HUDEP-2 (cell line): ENCODE data around the gene OTOP1.
"Not testable (repeated sequence)": the region's sequence is repeated elsewhere in the genome, so short reads cannot be mapped to it uniquely, and the experiment has no call there.

Experiments used
- DNase-seq, 76 experiments: peaks; one replicate each; lab custom pipeline; 2025; ENCODE audit not compliant: unreplicated experiment in 76 of 76; lab: John Stamatoyannopoulos, UW

OTOP1 gene, protein sequence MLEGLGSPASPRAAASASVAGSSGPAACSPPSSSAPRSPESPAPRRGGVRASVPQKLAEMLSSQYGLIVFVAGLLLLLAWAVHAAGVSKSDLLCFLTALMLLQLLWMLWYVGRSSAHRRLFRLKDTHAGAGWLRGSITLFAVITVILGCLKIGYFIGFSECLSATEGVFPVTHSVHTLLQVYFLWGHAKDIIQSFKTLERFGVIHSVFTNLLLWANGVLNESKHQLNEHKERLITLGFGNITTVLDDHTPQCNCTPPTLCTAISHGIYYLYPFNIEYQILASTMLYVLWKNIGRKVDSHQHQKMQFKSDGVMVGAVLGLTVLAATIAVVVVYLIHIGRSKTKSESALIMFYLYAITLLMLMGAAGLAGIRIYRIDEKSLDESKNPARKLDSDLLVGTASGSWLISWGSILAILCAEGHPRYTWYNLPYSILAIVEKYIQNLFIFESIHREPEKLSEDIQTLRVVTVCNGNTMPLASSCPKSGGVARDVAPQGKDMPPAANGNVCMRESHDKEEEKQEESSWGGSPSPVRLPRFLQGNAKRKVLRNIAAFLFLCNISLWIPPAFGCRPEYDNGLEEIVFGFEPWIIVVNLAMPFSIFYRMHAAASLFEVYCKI

DNA sequence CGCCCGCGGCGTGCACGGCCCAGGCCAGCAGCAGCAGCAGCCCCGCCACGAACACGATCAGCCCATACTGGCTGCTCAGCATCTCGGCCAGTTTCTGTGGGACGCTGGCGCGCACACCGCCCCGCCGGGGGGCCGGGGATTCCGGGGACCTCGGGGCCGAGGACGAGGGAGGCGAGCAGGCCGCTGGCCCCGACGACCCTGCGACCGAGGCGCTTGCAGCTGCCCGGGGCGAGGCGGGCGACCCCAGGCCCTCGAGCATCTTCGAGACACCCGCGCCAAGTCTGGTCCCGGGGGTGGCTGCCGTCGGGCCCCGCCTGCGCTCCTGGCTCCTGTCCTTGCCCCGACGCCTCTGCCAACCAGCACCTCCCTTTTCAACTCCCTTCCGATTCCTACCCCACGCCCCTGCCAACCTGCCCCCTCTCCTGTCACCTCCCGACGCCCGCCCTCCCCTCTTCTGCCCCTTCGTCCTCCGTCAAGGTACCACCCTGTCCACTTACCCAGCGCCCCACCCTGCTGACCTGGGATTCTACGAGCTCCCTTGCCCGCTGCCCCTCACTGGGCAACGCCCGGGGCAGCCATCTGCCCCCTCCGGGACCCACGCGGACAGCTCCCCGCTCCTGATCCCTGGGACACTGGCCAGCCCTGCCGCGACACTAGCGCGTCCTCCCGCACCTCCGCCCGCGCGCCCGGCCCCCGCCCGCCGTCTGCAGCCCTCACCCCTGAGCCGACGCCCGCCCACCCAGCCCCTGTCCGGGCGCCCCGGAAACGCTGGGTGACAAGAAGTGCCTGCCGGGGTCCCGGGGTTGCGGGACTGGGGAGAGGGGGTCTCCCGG is at the start of gene OTOP1:
TSS of gene OTOP1 (minus strand) at position 324 of the 833 bp plus-strand sequence. CDS start at position 259, 65 bp downstream.
- no peak for DNase-seq

DNA sequence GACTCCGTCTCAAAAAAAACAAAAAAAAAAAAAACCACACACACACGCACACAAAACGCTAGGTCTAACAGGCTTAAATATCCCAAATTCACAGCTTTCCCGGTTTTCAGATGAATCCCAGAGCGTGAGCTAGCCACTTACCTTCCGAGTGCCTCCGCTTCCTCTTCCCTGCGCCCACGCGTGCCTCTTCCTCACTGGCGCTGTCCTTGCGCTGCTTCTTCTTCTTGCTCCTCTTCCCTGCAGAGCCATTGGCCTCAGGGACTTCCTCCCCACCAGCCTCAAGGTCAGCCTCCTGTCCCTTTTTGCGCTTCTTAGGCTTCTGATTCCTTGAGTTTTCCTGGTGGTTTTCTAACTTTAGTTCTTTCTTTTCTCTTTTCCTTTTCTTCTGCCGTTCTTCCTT is 47.5 kb upstream of the OTOP1 start:
- DNase-seq = no peak

DNA sequence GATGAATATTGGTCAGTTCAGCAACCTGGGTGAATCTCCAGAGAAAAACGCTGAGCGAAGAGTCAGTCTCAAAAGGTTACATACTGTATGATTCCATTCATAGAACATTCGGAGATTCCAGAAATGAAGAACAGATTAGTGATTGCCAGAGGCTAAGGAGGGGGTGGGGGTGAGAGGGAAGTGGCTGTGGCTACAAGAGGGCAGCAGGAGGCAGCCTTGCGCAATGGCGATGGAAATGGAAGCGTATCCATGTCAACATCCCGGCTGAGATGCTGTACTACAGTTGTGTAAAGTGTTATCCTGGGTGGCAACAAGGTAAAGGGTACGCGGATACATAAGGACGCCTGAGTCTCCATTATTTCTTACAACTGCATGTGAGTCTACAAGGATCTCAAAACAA is 45.2 kb upstream of the OTOP1 start:
- no peak for DNase-seq

DNA sequence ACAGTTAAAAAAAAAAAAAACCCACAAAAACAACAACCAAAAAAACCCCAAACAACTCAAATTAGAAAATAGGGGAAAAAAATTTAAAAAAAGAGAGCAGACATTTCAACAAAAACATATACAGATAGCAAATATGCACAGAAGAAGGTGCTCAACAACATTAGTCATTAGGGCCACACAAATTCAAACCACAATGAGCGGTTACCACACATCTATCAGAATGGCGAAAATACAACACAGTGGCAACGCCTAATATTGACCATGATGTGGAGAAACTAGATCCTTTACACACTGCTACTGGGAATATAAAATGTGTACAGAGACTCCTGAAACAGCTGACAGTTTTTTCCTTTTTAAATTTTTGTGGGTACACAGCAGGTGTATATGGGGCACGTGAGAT is 43.8 kb upstream of the OTOP1 start:
- no peak for DNase-seq

DNA sequence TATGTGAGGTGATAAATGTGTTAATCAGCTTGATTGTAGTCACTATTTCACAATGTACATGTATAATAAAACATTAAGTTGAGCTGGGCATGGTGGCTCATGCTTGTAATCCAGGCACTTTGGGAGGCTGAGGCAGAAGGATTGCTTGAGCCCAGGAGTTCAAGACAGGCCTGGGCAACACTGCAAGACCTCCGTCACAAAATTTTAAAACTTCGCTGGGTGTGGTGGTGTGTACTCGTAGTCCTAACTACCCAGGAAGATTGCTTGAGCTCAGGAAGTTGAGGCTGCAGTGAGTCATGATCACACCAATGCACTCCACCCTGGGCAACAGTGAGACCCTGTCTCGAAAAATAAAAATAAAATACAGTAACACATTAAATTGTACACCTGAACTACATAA is 43.1 kb upstream of the OTOP1 start:
- DNase-seq = no peak

DNA sequence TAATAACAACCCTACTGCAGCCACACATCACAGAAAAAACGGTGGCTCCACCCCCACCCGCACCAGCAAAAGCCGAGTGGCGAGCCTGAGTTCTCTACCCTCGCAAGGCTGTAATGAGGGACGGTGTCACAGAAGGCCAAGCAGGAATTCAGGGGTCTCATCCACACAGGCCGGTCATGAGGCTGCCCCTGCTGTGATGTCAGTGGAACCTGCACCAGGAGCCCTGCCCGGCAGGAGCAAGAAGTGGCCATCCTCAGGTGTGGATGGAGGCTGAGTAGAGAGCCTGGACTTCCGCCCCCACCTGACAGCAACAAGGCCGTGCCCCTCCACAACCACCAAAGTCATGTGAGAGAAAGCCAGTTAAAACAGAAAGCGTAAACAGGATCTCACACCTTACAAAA is 42.6 kb upstream of the OTOP1 start:
- no peak for DNase-seq

DNA sequence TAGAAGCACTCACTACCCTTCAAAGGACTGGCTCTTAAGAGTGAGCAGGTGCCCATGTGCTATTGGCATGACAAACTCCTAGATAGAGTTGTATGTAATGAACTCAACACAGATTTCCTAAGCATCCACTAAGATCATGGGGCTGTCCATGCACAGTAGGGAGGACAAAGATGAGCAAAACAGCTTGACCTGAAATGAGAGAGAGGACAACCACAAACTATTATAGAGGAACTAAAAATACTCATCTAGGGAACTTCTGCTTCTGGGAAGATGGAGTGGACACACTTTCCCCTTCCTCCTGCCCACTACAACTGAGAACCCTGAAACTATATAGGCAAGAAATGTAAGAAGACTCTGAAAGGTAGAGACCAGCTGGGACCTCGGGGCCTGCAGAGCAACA is 42.0 kb upstream of the OTOP1 start:
- DNase-seq = no peak

DNA sequence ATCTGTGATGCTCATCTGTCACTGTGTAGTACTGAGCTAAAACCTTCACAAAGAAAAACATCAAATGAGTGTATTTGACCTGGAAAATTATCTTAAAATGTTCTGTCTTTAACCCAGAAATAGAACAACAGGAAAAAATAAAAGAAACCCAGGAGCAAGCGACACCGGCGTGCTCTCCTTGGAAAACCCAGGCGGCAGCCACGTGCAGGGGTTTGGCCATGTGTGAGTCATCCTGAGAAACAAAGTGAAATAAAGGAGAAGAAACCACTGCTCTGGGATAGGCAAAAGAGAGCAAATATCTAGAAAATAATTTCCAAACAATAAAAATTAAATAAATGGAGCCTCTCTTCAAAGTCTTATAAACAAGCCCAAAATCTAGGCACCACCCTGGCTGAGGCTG is 41.3 kb upstream of the OTOP1 start:
- DNase-seq = no peak

DNA sequence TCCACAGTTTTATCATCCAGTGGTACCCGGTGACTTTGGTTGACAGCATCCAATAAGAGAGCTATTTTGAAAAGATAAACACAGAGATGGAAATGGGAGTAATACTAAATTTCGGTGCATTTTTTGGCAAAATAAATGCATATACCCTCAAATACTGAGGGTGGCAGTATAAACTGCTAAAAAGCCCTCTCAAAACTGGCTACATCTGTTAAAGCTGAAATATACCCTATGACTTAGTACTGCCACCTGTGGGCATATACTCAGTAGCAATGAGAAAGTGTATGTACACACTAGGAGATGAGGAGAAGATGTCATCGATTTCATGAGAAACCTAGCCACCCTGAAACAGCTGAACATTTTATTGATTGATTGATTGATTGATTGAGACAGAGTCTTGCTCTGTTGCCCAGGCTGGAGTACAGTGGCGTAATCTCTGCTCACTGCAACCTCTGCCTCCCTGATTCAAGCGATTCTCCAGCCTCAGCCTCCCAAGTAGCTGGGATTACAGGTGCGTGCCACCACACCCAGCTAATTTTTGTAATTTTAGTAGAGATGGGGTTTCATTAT is 33.5 kb upstream of the OTOP1 start:
- DNase-seq = peak in 34 of 76 experiments; percentile 10 to 77 (median 44)

DNA sequence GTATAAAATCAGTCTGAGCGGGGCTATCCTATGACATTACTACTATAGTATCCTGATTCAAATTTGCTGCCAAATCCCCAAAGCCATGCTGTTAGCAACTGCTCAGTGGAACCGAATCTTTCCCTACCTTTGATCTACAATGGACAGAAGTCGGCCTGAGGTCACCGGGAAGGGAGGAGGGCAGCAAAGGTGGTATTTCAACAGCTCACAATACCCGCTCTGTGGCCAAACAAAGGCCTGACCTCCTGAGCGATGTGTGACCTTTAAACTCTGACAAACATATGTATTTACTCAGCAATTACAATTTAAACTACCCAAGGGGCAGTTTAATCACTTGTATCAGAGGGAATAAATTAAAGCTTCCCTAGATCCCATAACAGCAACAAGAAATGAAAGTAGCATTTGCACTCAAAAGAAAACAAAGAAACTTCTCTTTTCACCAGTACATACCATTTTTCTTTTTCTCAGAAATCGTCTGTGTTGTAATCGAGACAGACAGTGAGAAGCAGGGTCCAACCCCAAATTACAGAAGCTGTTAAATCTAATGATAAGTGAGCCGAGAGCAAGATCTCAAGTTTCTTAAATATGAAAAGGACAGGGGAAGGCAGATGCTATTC is 32.9 kb upstream of the OTOP1 start:
- no peak for DNase-seq

DNA sequence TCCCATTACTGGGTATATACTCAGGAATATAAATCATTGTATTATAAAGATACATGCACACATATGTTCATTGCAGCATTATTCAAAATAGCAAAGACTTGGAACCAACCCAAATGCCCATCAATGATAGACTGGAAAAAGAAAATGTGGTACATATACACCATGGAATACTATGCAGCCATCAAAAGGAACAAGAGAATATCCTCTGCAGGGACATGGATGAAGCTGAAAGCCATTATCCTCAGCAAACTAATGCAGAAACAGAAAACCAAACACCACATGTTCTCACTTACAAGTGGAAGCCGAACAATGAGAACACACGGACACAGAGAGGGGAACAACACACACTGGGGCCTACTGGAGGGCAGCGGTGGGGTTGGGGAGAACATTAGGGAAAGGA is 31.0 kb upstream of the OTOP1 start:
- not testable (repeated sequence) for DNase-seq

DNA sequence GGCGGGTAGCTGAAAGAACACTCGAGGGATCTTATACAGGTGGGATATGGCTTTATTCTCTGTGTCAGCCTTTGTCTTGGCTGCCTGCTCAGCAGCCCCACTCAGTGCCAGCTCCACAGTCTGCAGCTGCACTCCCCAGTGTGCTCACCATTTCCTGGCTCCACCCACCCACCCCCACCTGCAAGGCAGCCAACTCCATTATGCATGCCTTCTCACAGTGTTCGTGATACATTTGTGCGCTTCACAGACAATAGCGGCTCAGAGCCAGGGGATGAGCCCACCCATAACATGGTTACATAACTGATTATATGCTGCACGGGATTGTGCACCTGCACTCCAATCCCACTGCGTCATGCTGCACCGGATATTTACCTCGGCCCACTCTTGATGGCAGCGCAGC is 30.1 kb upstream of the OTOP1 start:
- no peak for DNase-seq

DNA sequence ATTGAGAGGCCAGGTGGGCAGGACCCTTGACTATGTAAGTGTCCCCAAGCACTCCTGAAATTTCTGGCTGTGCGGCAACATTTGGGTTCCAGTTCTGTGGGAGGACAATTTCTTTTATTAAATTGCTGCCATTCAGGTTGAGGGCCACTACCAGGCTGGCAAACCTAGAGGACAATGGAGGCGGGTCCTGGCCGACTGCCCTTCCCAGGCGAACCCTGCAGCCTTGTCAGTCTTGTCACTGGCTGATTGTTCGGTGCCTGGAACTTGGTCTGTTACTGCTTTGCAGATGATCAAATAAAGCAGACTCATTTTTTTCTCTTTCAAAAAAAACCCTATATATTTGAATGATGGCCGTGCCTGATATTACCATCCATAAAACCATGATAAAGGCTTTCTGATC is 27.9 kb upstream of the OTOP1 start:
- no peak for DNase-seq

DNA sequence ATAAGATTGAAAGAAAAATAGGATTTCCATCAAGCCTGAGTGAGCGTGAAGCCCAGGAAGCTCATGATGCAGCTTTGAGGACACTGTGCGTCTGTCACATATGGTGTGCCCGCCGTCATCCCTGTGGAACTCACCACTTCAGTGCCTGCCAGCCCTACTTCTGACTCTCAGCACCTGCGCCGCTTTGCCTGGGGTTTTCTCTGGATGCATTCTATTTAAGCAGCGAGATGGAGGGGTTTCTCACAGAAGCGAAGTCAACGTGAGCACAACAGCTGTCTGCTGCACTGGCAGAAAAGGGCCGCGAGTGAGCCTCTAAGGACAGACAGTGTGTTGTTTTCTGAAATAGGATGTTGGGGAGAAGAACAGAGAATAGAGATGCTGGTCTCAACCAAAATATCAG is 27.5 kb upstream of the OTOP1 start:
- DNase-seq = no peak

DNA sequence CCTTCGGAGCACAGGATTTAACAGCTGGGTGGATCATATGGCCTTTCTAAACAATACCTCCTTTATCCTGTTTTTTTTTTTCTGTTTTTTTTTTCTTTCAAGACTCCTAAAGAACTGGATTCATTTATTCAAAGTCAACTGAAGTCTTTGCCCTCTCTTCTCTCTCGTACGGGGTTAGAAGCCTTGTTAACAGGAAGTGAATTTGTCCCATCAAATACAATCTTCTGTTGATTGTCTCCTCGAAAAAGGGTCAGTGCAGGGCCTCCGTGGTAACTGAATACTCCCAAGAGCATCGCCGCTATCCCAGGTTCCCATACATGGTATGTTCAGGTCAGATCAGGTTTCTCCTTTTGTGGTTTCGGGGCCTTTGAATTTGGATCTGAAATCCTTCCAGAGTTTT is 23.1 kb upstream of the OTOP1 start:
- no peak for DNase-seq

DNA sequence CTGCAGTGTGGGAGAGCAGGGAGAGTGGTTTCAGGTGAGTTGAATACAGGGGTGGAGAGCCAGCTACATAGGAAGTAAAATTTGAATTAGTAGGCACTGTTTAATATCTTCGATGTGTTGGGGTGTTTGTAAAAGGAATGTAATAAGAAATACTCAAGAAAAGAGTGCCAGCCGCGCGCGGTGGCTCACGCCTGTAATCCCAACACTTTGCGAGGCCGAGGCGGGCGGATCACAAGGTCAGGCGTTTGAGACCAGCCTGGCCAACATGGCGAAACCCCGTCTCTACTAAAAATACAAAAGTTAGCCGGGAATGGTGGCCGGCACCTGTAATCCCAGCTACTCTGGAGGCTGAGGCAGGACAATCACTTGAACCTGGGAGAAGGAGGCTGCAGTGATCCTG is 22.6 kb upstream of the OTOP1 start:
- not testable (repeated sequence) for DNase-seq

DNA sequence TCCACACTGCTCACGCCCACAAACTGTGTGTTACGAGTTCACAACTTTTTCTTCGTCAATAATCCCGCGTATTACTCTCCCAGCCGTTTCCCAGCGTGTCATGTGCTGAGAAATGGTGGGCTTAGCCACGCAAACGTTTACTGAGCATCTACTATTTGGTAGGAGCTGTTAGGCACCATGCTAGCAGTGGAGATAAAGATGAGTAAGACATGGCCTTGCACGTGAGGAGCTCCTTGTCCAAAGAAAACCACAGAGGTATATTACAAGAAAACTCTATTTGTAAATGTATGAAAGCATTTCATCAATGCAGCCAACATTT is 22.1 kb upstream of the OTOP1 start:
- DNase-seq = peak in 7 of 76 experiments; percentile 1 to 32 (median 19)

DNA sequence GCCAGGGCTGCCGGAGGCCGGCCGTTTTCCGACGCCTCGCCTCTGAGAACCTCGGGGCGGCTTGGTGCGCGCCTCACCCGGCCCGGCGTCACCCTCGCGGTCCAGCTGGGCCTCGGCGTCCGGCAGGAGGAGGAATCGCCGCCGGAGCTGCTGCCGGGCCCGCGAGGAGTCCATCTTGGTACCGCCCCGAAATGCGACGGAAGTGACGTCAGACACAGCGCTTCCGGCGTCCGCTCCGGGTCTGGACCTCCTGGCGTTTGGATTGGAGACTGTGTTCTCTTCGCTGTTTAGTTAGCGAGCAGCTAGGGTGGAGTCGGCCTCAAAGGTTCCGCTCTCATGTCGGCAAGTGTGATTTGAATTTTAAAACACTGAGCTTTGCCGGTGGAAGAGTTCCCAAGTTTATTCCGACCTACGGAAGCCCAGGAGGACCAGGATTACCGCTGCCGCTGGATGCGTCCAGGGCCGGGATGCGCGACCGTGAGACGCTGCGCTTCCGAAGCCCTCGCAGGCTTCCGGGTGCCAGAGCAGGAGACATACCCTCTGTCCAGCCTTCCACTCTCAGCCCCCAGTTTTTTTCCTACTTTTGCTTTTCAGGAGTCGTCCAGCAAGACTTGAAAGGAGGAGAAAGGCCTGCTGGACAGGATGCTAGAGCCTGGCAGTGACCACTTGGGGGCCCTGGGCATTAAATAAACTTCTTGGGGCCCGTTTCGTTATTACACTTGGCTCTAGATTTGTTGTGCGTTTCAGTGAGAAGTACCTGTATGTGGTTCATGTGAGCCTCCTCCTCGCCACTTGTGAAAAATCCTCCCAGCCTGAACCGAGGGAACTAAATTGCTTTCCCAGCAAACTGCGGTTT is 21.5 kb upstream of the OTOP1 start, which contains the start of gene TMEM128:
TSS of gene TMEM128 (minus strand) at position 195 of the 856 bp plus-strand sequence. CDS start at position 174, 21 bp downstream.
- peak in 75 of 76 experiments; percentile 45 to 92 (median 82) for DNase-seq

DNA sequence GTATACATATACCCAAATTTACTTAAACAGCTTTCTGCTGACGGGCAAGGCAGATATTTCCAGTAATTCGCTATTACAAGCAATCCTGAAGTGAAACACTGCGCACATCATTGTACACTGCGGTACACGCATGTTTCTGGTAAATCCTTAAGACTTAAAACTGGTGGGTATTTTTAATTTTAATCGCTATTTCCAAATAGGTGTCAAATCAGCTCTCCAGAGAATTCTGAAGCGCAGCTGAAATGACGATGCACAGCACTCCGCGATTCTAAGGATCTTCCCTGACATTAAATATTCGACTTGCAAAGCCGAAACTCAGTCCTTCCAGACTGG is 20.9 kb upstream of the OTOP1 start:
- peak in 6 of 76 experiments; percentile 30 to 55 (median 42) for DNase-seq

DNA sequence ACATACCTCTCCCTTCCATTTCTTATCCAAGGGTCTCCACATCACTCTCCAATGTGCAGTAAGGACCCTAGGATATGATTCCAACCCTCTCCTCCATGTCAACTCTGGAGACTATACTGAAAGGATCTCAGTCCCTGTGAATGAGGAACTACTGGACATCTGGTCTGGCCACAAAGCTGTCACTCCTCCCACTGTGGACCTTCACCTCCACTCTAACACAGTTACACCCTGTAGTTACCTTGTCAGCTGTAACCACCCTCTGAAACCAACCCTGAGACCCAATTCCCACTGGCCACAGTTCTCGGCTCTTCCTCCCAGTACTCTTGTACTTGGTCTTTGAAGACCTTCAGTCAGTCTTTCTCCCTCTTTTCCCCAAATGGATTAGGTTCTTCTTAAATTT is 18.4 kb upstream of the OTOP1 start:
- DNase-seq = no peak
